Neutrophil (primary cell): ENCODE results near the gene LELP1.

Source experiments
- H3K27ac ChIP-seq: fragments of 200-600 bp; sonication (generic); 2 replicates; pipeline ENCODE4 v1.5.1; 2016; ENCODE audit warnings: mild to moderate bottlenecking, moderate library complexity
- H3K27me3 ChIP-seq: fragments of 200-600 bp; sonication (generic); 2 replicates; pipeline ENCODE4 v1.6.0; 2016; ENCODE audit warnings: mild to moderate bottlenecking
- H3K36me3 ChIP-seq: fragments of 200-600 bp; sonication (generic); 2 replicates; pipeline ENCODE4 v1.5.1; 2017
- H3K4me1 ChIP-seq, 2 experiments: fragments of 200-600 bp in 1 of 2; sonication (generic) in 1 of 2; 1 replicate in 1 of 2; 2 replicates in 1 of 2; pipeline versions ENCODE4 v1.5.1 to v1.6.1; 2013 to 2016; ENCODE audit warnings: low read depth in 1 of 2, low read length in 1 of 2, mild to moderate bottlenecking in 1 of 2, moderate library complexity in 1 of 2; ENCODE audit not compliant: control insufficient read depth in 1 of 2, insufficient read depth in 1 of 2
- H3K4me3 ChIP-seq, 2 experiments: fragments of 200-600 bp in 1 of 2; sonication (generic) in 1 of 2; 1 replicate in 1 of 2; 2 replicates in 1 of 2; pipeline ENCODE4 v1.5.1; 2013 to 2016; ENCODE audit warnings: low read depth in 1 of 2, low read length in 1 of 2, mild to moderate bottlenecking in 1 of 2, moderate library complexity in 1 of 2
- H3K9me3 ChIP-seq: fragments of 200-600 bp; sonication (generic); 2 replicates; pipeline ENCODE4 v1.5.1; 2016
- CTCF ChIP-seq: fragments of 200-600 bp; sonication (generic); IDR thresholded peaks from 2 replicates; pipeline ENCODE4 v1.5.1; 2016; ENCODE audit warnings: antibody characterized with exemption

Gene LELP1

GRCh38 chr1:153253076-153253475, 49.8 kb downstream of the LELP1 start:
- TF ChIP-seq CTCF, result no peak
- Histone ChIP-seq H3K27me3 (peaks cover 56% of the 10 kb centered on the region), H3K27ac (no peak overlapping the region)

GRCh38 chr1:153253693-153254092, 50.5 kb downstream of the LELP1 start:
- TF ChIP-seq CTCF, result no peak
- no peaks in the 10 kb centered on the region for H3K36me3 ChIP-seq
- no peak overlapping the region for H3K4me3 ChIP-seq

More at GRCh38 chr1:153253076-153253475, 49.8 kb downstream of the LELP1 start:
- H3K4me1 ChIP-seq, result peaks cover 17 to 26% of the 10 kb centered on the region in 2 experiments
- no peaks in the 10 kb centered on the region for H3K36me3 ChIP-seq
- H3K4me3 ChIP-seq, result no peak overlapping the region
- H3K9me3 ChIP-seq, result no peaks in the 10 kb centered on the region

More at GRCh38 chr1:153253693-153254092, 50.5 kb downstream of the LELP1 start:
- Histone ChIP-seq H3K27me3 (peaks cover 56% of the 10 kb centered on the region), H3K4me1 (peaks cover 17 to 32% of the 10 kb centered on the region in 2 experiments), H3K27ac (no peak overlapping the region), H3K9me3 (no peaks in the 10 kb centered on the region)
